GM21723 (cell line): ENCODE results near the gene ZNF689.

ENCODE experiments used
- ATAC-seq: cut with Tn5 transposase; IDR thresholded peaks from one replicate; pipeline ENCODE4 v1.9.1; 2021; ENCODE audit warnings: mild to moderate bottlenecking, moderate library complexity; ENCODE audit not compliant: unreplicated experiment

ZNF689 gene

DNA sequence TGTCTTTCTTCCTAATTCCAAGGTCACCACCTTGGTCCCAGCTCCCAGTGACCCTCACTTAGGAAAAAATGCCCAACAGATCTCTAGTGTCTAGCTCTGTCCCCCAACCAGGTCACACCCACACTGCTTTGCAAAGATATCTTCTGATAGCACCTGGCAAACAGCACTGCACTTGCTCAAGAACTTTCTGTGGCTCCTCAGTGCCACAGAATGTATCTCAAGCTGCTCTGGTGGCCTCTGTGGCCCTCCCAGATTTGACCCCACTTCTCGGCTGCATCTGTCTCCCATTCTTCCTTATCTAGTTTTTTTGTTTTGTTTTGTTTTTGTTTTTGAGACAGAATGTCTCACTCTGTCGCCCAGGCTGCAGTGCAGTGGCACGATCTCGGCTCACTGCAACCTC, 43.7 kb downstream of the ZNF689 start:
- ATAC-seq, result no peak

- no peak for ATAC-seq
These were observed 44.2 kb downstream of the ZNF689 start for GRCh38 chr16:30565984-30566383.

DNA sequence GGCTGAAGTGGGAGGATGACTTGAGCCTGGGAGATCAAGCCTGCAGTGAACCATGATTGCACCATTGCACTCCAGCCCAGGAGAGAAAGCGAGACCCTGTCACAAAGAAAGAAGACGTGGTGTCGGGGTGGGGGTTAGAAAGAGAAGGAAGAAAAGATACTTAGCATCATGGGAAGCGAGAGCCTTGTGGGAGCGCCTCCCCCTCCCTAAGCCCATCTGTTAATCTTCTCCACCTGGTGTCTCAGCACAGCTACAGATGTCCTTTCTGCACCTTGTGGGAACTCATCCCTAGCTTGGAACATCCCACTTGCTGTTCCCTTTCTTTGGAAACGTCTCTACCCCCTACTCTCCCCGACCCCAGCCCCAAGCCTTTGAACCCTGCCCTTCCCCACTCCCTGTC, 44.7 kb downstream of the ZNF689 start:
- no peak for ATAC-seq

DNA sequence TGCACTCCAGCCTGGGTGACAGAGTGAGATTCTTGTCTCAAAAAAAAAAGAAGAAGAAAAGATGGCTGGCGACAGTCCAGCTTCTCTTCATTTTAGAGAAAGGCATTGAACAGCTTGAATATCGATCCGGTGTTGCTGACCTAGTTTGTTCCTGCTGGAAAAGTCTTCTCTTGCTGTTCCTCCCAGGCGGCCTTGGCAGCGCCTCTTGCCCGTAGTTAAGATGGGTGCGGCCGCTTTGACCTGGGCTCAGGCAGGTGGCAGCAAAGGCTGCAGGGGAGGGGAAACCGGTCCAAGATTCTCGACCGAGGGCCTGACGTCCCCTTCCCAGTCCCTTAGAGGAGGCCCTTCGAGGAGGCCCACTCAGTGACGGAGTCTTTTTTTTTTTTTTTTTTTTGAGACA, 48.2 kb downstream of the ZNF689 start:
- no peak for ATAC-seq

DNA sequence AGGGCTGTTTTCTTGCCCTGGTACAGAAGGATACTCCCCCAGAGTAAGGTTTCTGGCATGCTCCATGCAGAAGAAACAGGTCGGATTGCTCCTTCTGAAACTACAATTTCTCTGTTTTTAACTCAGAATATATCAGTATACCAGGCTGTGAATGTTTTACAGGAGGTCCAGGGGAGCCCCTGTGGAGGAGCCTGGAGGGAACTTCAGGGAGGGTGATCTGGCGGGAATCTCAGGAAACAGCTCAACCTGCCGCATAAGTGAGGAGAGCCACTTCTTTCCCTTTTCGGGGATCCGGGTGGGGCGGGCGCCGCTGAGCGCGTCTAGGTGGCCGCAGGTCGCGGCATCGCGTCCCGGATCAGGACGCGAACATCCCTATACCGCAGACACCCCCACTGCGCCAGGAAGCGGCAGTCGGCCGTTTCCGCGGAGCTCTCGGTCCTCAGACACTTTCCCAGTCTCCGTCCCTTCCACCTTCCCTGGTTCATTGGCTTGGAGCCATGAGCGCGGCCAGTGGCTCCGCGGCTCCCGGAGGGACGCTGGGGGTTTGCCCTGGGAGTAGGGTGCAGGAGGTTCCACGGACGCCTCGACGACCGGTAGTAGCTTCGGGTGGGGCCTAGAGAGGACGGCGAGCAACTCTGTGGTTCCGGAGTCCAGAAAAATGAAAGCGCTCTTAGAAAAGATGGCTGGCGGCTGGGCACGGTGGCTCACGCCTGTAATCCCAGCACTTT, 48.9 kb downstream of the ZNF689 start:
- ATAC-seq, result no peak

DNA sequence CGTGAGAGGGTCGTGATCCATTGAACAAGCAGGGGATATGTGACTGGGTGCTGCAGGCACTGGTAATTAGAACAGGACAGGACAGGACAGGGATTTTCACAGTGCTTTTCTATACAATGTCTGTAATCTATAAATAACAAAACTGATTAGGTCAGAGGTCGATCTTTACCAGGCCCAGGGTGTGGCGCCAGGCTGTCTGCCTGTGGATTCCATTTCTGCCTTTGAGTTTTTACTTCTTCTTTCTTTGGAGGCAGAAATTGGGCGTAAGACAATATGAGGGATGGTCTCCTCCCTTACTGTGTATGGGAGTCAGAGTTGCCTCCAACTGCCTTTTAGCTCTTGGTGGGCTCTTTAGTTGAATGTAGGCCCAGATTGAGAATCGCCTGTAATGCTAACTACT, 50.5 kb downstream of the ZNF689 start:
- ATAC-seq, result no peak

- no peak for ATAC-seq
These were observed 51.3 kb downstream of the ZNF689 start for GRCh38 chr16:30558789-30559377.

- peak; percentile 81 for ATAC-seq
These were observed 52.0 kb downstream of the ZNF689 start, which contains the start of gene ZNF764 for GRCh38 chr16:30557957-30558788. Gene ZNF764, minus strand, starts transcription at chr16:30558374. Its CDS starts 192 bp downstream, at chr16:30558182.

GRCh38 chr16:30557707-30557956, 52.6 kb downstream of the ZNF689 start:
- ATAC-seq, result peak; percentile 4

GRCh38 chr16:30556125-30556473, 54.1 kb downstream of the ZNF689 start:
- ATAC-seq, result no peak

DNA sequence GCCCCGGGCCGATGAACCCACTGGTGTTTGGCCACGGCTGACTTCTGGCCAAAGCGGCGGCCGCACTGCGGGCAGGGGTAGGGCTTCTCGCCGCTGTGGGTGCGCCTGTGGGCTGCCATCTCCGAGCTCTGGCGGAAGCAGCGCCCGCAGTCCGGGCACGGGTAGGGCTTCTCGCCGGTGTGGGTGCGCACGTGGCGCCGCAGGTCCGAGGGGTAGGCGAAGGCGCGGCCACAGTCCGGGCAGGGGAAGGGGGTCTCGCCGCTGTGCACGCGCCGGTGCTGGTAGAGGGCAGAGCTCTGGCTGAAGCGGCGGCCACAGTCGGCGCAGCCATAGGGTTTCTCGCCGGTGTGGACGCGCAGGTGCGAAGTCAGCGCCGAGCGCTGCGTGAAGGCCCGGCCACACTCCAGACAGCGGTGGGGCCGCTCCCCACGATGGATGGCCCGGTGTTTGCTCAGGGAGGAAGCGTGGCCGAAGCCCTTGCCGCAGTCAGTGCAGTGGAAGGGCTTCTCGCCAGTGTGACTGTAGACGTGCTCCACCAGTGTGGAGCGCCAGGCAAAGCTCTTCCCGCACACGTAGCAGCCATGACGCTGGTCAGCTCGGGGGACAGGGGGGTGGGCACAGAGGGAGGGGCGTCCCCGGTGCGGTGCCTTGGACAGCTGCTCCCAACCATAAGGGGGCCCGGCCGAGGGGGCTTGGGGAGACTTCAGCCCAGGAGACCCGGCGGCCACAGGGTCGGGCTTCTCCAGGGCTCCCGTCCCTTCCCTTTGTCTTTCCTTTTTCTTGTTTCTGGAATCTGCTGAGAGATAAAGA, 54.7 kb downstream of the ZNF689 start:
- no peak for ATAC-seq

DNA sequence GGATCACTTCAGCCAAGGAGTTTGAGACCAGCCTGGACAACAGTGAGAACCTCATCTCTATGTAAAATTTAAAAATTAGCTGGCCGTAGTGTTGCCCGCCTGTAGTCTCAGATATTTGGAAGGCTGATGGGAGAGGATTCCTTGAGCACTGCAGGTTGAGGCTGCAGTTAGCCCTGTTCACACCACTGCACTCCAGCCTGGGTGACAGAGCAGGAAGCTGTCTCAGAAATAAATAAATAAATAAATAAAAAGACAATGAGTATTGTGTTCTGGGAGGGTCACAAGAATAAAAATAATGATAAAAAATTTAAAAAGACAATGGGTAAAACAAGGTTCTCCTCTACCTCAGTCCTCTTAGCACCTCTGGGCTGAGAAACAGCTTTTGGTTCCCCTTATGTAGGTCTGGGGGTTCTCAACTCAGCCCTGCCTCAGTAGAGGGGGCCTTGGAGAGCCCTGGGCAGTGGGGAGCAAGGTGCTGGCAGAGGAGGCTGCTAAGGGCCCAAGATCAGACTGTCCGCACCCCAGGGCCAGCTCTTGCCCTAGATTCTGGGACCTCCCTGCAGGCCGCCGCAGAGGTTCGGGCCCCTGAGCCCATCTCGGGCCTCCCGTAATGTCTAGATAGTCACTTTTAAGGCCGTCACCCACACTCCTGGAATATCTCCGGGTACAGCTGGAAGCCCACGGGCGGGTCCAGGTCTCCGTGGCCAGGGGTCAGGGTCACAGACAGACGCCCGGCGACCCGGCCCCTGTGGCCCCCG, 55.5 kb downstream of the ZNF689 start:
- no peak for ATAC-seq

DNA sequence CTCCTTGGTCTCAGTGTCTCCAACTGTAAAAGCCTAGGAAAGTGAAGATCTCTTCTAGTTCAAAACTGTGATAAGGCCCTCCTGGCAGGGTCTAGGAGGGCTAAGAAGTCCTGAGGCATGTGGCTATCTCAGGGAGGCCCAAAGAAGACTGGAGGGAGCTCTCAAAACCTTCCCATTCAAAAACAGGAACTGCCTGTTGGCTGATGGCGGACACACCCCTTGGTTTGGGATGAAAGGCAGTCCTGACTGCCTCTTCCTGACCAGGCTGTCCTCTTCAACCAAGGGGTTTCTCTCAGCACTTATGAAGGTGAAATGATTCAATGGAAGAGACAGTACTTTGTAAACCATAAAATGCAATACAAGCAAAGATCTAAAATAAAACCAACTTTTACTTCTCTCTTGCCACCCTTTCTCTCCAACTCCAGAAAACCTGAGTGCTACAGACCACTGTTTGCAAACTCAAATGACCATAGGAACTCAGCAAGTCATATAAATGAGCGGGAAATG, 56.7 kb downstream of the ZNF689 start:
- ATAC-seq, result no peak

GRCh38 chr16:30552956-30553355, 57.2 kb downstream of the ZNF689 start:
- ATAC-seq, result no peak
